GM23338 (cell line): ENCODE measurements around the gene KIRREL3. TPM values are rescaled to one million over a fixed set of nuclear protein-coding genes. Genes with fewer than 3 reads are reported as not detected.

ENCODE experiments used
- CREB1 ChIP-seq: fragments of 250-450 bp; sonication (Bioruptor Pico); IDR thresholded peaks from 2 replicates; pipeline ENCODE4 v1.5.0; 2020; ENCODE audit warnings: low read depth, mild to moderate bottlenecking, moderate library complexity
- EZH2phosphoT487 ChIP-seq: fragments of 200-600 bp; sonication (generic); IDR thresholded peaks from one replicate; pipeline ENCODE4 v1.8.1; 2018; ENCODE audit warnings: antibody characterized with exemption; ENCODE audit not compliant: unreplicated experiment
- JUNB ChIP-seq: IDR thresholded peaks from one replicate; pipeline ENCODE4 v1.6.1; 2016; ENCODE audit warnings: antibody characterized with exemption; ENCODE audit not compliant: unreplicated experiment
- NANOG ChIP-seq: IDR thresholded peaks from 2 replicates; pipeline ENCODE4 v1.6.1; 2016; ENCODE audit warnings: antibody characterized with exemption, borderline replicate concordance
- POLR2AphosphoS5 ChIP-seq: IDR thresholded peaks from 2 replicates; pipeline ENCODE4 v1.6.1; 2016; ENCODE audit warnings: antibody characterized with exemption, low read depth
- REST ChIP-seq: IDR thresholded peaks from one replicate; pipeline ENCODE4 v1.6.1; 2018; ENCODE audit warnings: antibody characterized with exemption; ENCODE audit not compliant: unreplicated experiment
- STAT1 ChIP-seq: IDR thresholded peaks from one replicate; pipeline ENCODE4 v1.6.1; 2016; ENCODE audit warnings: antibody characterized with exemption; ENCODE audit not compliant: unreplicated experiment
- ZNF114 ChIP-seq: fragments of 250-450 bp; sonication (Bioruptor Pico); IDR thresholded peaks from 2 replicates; pipeline ENCODE4 v1.5.0; 2020; ENCODE audit warnings: mild to moderate bottlenecking, moderate library complexity
- ZNF331 ChIP-seq: fragments of 250-450 bp; sonication (Bioruptor Pico); IDR thresholded peaks from 2 replicates; pipeline ENCODE4 v1.5.0; 2020; ENCODE audit warnings: low read depth, mild to moderate bottlenecking, moderate library complexity
- ZNF462 ChIP-seq: fragments of 250-450 bp; sonication (Bioruptor Pico); IDR thresholded peaks from 2 replicates; pipeline ENCODE4 v1.5.0; 2020; ENCODE audit warnings: mild to moderate bottlenecking, moderate library complexity
- polyA plus RNA-seq: library from polyadenylated mRNA; unstranded; fragments of >200 nt; fragmentation: Nextera tagmentation; extraction: Ambion mirVana; gene quantifications from 2 replicates; pipeline ENCODE4 v1.2.1, GENCODE V29; 2016
- total RNA-seq: library from RNA; depleted of rRNA; stranded (reverse); fragments of >200 nt; shearing (Covaris generic); gene quantifications from 2 replicates; pipeline ENCODE4 v1.2.3, GENCODE V29; 2014
- TF ChIP-seq, protein P1 (sequence below): IDR thresholded peaks from 2 replicates; pipeline ENCODE4 v1.6.1; 2016; ENCODE audit warnings: antibody characterized with exemption

KIRREL3 gene
- total and polyA plus RNA-seq, 2 experiments from 2014 or later, result 0.13 to 1.5 TPM

- no peak for TF ChIP-seq ZNF462 (CRISPR knock-in tag)
- TF ChIP-seq NANOG, result no peak
- TF ChIP-seq ZNF331 (CRISPR knock-in tag), result no peak
- TF ChIP-seq CREB1 (CRISPR knock-in tag), result no peak
- TF ChIP-seq REST, result no peak
- TF ChIP-seq ZNF114 (CRISPR knock-in tag), result no peak
- no peak for TF ChIP-seq EZH2phosphoT487
- TF ChIP-seq STAT1, result no peak
- no peak for TF ChIP-seq JUNB
- TF ChIP-seq POLR2AphosphoS5, result no peak
- TF ChIP-seq, protein P1, sequence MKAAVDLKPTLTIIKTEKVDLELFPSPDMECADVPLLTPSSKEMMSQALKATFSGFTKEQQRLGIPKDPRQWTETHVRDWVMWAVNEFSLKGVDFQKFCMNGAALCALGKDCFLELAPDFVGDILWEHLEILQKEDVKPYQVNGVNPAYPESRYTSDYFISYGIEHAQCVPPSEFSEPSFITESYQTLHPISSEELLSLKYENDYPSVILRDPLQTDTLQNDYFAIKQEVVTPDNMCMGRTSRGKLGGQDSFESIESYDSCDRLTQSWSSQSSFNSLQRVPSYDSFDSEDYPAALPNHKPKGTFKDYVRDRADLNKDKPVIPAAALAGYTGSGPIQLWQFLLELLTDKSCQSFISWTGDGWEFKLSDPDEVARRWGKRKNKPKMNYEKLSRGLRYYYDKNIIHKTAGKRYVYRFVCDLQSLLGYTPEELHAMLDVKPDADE, result no peak
Observed at GRCh38 chr11:126507646-126508045, 492.9 kb downstream of the KIRREL3 start (continued).
